ENCODE data around the gene FAM117B.

FAM117B gene

DNA sequence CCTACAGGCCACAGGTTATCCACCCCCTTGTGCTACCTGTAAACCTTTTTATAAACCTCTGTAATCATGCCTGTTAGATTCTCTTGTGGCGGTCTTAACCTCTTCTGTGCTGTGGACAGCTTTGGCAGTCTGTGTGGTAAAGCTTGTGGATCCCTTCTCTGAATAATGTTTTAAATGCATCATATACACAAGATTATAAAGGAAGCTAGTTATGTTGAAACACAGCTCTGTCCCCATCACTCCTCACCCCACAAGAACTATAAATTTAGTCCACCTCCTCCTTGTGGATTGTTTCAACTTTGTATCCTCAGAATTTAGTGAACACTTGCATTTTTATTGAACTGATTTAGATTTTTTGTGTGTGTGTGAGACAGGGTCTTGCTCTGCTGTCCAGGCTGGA, 129.1 kb downstream of the FAM117B start:
- Histone ChIP-seq H3K27me3 (ENCODE audit: insufficient read depth, poor library complexity, severe bottlenecking) (no peaks in the 10 kb centered on the region), H3K27ac (replicated peaks) (no peak overlapping the region), H3K4me3 (replicated peaks; ENCODE audit: insufficient read depth, low read length) (no peak overlapping the region)
- no peak for DNase-seq (ENCODE audit: low read depth in 1 of 2, low spot score in 1 of 2)
- TF ChIP-seq, protein P1, sequence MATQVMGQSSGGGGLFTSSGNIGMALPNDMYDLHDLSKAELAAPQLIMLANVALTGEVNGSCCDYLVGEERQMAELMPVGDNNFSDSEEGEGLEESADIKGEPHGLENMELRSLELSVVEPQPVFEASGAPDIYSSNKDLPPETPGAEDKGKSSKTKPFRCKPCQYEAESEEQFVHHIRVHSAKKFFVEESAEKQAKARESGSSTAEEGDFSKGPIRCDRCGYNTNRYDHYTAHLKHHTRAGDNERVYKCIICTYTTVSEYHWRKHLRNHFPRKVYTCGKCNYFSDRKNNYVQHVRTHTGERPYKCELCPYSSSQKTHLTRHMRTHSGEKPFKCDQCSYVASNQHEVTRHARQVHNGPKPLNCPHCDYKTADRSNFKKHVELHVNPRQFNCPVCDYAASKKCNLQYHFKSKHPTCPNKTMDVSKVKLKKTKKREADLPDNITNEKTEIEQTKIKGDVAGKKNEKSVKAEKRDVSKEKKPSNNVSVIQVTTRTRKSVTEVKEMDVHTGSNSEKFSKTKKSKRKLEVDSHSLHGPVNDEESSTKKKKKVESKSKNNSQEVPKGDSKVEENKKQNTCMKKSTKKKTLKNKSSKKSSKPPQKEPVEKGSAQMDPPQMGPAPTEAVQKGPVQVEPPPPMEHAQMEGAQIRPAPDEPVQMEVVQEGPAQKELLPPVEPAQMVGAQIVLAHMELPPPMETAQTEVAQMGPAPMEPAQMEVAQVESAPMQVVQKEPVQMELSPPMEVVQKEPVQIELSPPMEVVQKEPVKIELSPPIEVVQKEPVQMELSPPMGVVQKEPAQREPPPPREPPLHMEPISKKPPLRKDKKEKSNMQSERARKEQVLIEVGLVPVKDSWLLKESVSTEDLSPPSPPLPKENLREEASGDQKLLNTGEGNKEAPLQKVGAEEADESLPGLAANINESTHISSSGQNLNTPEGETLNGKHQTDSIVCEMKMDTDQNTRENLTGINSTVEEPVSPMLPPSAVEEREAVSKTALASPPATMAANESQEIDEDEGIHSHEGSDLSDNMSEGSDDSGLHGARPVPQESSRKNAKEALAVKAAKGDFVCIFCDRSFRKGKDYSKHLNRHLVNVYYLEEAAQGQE (IDR thresholded peaks at IDR 0.05; ENCODE audit: insufficient replicate concordance, low read depth): no peak
- TF ChIP-seq SPI1 (IDR thresholded peaks at IDR 0.05; ENCODE audit: borderline replicate concordance, low read depth) (no peak), GABPA (IDR thresholded peaks at IDR 0.05; ENCODE audit: low read depth) (no peak), POLR2AphosphoS5 (IDR thresholded peaks at IDR 0.05; ENCODE audit: low read depth) (no peak)
- TF ChIP-seq, protein P2, sequence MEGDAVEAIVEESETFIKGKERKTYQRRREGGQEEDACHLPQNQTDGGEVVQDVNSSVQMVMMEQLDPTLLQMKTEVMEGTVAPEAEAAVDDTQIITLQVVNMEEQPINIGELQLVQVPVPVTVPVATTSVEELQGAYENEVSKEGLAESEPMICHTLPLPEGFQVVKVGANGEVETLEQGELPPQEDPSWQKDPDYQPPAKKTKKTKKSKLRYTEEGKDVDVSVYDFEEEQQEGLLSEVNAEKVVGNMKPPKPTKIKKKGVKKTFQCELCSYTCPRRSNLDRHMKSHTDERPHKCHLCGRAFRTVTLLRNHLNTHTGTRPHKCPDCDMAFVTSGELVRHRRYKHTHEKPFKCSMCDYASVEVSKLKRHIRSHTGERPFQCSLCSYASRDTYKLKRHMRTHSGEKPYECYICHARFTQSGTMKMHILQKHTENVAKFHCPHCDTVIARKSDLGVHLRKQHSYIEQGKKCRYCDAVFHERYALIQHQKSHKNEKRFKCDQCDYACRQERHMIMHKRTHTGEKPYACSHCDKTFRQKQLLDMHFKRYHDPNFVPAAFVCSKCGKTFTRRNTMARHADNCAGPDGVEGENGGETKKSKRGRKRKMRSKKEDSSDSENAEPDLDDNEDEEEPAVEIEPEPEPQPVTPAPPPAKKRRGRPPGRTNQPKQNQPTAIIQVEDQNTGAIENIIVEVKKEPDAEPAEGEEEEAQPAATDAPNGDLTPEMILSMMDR (IDR thresholded peaks at IDR 0.05; ENCODE audit: insufficient read depth, low read length): no peak

DNA sequence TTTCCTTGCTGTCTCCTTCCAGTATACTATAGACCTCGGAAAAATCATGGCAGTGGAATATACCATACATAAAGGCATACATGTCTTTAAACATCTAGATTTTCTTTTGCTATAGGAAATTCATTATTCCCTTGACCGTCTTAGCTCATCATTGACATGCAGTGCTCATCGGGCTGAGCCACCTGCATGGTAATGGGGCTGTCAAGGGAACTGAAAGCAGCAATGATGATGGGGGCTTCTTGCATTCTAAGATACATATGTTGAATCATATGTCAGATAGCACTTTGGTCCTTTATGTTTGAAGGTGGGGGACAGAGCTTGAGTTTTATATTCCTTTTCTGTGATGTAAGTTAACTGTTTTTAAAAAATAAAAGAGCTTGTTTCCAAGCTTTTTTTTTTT, 130.2 kb downstream of the FAM117B start:
- DNase-seq (ENCODE audit: low read depth in 1 of 2, low spot score in 1 of 2): no peak
- TF ChIP-seq POLR2AphosphoS5 (IDR thresholded peaks at IDR 0.05; ENCODE audit: low read depth) (no peak), GABPA (IDR thresholded peaks at IDR 0.05; ENCODE audit: low read depth) (no peak), SPI1 (IDR thresholded peaks at IDR 0.05; ENCODE audit: borderline replicate concordance, low read depth) (no peak)
- TF ChIP-seq, protein P2 (IDR thresholded peaks at IDR 0.05; ENCODE audit: insufficient read depth, low read length): no peak
- TF ChIP-seq, protein P1 (IDR thresholded peaks at IDR 0.05; ENCODE audit: insufficient replicate concordance, low read depth): no peak
- no peaks in the 10 kb centered on the region for H3K27me3 ChIP-seq (ENCODE audit: insufficient read depth, poor library complexity, severe bottlenecking)
- no peak overlapping the region for H3K4me3 ChIP-seq (replicated peaks; ENCODE audit: insufficient read depth, low read length)
- no peak overlapping the region for H3K27ac ChIP-seq (replicated peaks)

DNA sequence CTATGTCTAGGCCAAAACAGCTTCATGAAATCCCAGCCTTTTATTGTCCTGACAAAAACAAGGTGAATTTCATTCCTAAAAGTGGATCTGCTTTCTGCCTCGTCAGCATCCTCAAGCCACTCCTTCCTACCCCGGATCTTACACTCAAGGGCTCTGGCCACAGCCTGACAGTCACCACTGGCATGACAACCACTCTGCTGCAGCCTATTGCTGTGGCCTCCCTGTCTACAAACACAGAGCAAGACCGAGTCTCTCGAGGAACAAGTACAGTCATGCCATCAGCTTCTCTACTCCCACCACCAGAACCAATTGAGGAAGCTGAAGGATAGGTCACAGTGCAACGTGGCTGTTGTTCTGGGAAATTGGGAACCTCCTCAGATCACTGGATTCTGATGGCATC, 130.7 kb downstream of the FAM117B start:
- TF ChIP-seq POLR2AphosphoS5 (IDR thresholded peaks at IDR 0.05; ENCODE audit: low read depth) (no peak), SPI1 (IDR thresholded peaks at IDR 0.05; ENCODE audit: borderline replicate concordance, low read depth) (no peak), GABPA (IDR thresholded peaks at IDR 0.05; ENCODE audit: low read depth) (no peak)
- TF ChIP-seq, protein P2 (IDR thresholded peaks at IDR 0.05; ENCODE audit: insufficient read depth, low read length): no peak
- TF ChIP-seq, protein P1 (IDR thresholded peaks at IDR 0.05; ENCODE audit: insufficient replicate concordance, low read depth): no peak
- no peak for DNase-seq (ENCODE audit: low read depth in 1 of 2, low spot score in 1 of 2)
- no peak overlapping the region for H3K27ac ChIP-seq (replicated peaks)
- H3K27me3 ChIP-seq (ENCODE audit: insufficient read depth, poor library complexity, severe bottlenecking): no peaks in the 10 kb centered on the region
- no peak overlapping the region for H3K4me3 ChIP-seq (replicated peaks; ENCODE audit: insufficient read depth, low read length)
